ENCODE data around the gene ADORA2A. TPM values are rescaled to one million over a fixed set of nuclear protein-coding genes. Genes with fewer than 3 reads are reported as not detected.
A peak's percentile ranks its signal among the peaks of the same experiment; 100 is the strongest.

ADORA2A gene
- total RNA-seq, 1 experiment from 2014 or later = 3.5 TPM

GRCh38 chr22:24392218-24392931 is 35.0 kb upstream of the ADORA2A start:
- H3K4ac ChIP-seq (ENCODE audit: low read depth, low read length) = no peak overlapping the region
- H3K9me3 ChIP-seq (ENCODE audit: control insufficient read depth, low read depth, low read length) = no peaks in the 10 kb centered on the region
- no peak overlapping the region for H4K5ac ChIP-seq (ENCODE audit: insufficient read length, low read depth, low read length)
- no peak overlapping the region for H2BK5ac ChIP-seq (ENCODE audit: insufficient read length, low read length)
- no peaks in the 10 kb centered on the region for H3K27me3 Mint-ChIP-seq (ENCODE audit: low read depth)
- no peak overlapping the region for H4K91ac ChIP-seq (ENCODE audit: insufficient read length, low read depth, low read length)
- no peak overlapping the region for H2BK20ac ChIP-seq (ENCODE audit: low read depth, low read length, poor library complexity, severe bottlenecking)
- no peak overlapping the region for H3K56ac ChIP-seq (ENCODE audit: insufficient read length, low read depth, low read length)
- H3K18ac ChIP-seq (ENCODE audit: insufficient read length, low read depth, low read length) = no peak overlapping the region
- WGBS (ENCODE audit: extremely low coverage, insufficient read length, low lambda C conversion rate) = no CpG with 5 or more reads among the region's 4 CpGs
- H2BK120ac ChIP-seq (ENCODE audit: low read depth, low read length, poor library complexity, severe bottlenecking) = no peak overlapping the region
- H3K79me2 ChIP-seq (ENCODE audit: insufficient read depth, low read length) = no peaks in the 10 kb centered on the region
- H3T11ph ChIP-seq (ENCODE audit: low read length) = no peak overlapping the region
- no peaks in the 10 kb centered on the region for H3K27me3 ChIP-seq (ENCODE audit: insufficient read depth, low read length)
- no peak overlapping the region for H2BK12ac ChIP-seq (ENCODE audit: insufficient read length, low read depth, low read length)
- no peak overlapping the region for H3K14ac ChIP-seq (ENCODE audit: insufficient read depth, low read length)
- no peak overlapping the region for H3K4me3 Mint-ChIP-seq
- no peaks in the 10 kb centered on the region for H3K79me1 ChIP-seq (ENCODE audit: insufficient read depth, low read depth, low read length, poor library complexity, severe bottlenecking)
- H3K23ac ChIP-seq (ENCODE audit: insufficient read length, low read depth, low read length) = no peak overlapping the region
- TF ChIP-seq CTCF (conservative IDR thresholded peaks at IDR 0.05) = no peak
- no peak overlapping the region for H3K27ac ChIP-seq (ENCODE audit: insufficient read length, low read depth, low read length)
- no peak overlapping the region for H2AFZ ChIP-seq (ENCODE audit: low read length)
- peaks cover 7 to 14% (median 14%) of the 10 kb centered on the region in 3 experiments; a peak in 6 of 7 replicates for H3K36me3 Mint-ChIP-seq (ENCODE audit: insufficient read depth in 1 of 3, low read depth in 3 of 3)
- no peaks in the 10 kb centered on the region for H3K23me2 ChIP-seq (ENCODE audit: insufficient read length, low read depth, low read length, poor library complexity, severe bottlenecking)
- H3K4me1 ChIP-seq (ENCODE audit: insufficient read depth, low read length) = no peaks in the 10 kb centered on the region
- H3K4me2 ChIP-seq (ENCODE audit: insufficient read depth, insufficient read length, low read length) = no peak overlapping the region
- H3K9me3 Mint-ChIP-seq = no peaks in the 10 kb centered on the region
- H4K20me1 ChIP-seq (ENCODE audit: control insufficient read depth, insufficient read depth, insufficient read length) = no peaks in the 10 kb centered on the region
- H4K8ac ChIP-seq (replicated peaks; ENCODE audit: insufficient read length, low read depth, low read length) = no peak overlapping the region
- no peak overlapping the region for H2BK15ac ChIP-seq (ENCODE audit: low read depth, low read length)
- H3K9ac ChIP-seq (ENCODE audit: extremely low read depth, insufficient read length, low read length) = no peak overlapping the region
- DNase-seq = no peak
- H3K27ac Mint-ChIP-seq = 0 out of 7 replicates have a peak overlapping the region, but pooled peaks of 1 of the 3 experiments have one; percentile 27
- H2AK5ac ChIP-seq (ENCODE audit: insufficient read length, low read length) = no peak overlapping the region
- no peaks in the 10 kb centered on the region for H3K4me1 Mint-ChIP-seq

All from H9 (cell line).